NCI-H2029 treated with DMSO at 0.1 percent for 48 hours (cell line): ENCODE data around the gene DOK4.
"Not testable (repeated sequence)": the region's sequence is repeated elsewhere in the genome, so short reads cannot be mapped to it uniquely, and the experiment has no call there.

Experiments used
- DNase-seq: peaks from one replicate; lab custom pipeline; 2025; lab: John Stamatoyannopoulos, UW

Gene DOK4

DNA sequence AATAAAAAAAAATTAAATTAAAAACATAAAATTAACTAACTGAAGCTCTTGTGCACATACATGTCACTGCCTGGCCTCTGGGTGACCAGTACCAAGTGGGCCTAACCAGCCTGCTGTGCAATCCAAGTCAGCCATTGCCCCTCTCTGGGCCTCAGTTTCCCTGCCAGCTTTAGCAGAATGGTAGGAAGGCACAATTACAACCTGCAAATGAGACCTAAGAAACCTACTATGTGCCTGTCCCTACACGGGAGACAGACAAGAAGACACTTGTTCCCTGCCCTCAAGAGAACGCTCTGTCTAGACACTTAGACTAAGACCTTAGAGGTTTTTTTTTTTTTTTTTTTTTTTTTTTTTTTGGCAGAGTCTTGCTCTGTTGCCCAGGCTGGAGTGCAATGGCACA is 40.8 kb downstream of the DOK4 start:
- no peak for DNase-seq

DNA sequence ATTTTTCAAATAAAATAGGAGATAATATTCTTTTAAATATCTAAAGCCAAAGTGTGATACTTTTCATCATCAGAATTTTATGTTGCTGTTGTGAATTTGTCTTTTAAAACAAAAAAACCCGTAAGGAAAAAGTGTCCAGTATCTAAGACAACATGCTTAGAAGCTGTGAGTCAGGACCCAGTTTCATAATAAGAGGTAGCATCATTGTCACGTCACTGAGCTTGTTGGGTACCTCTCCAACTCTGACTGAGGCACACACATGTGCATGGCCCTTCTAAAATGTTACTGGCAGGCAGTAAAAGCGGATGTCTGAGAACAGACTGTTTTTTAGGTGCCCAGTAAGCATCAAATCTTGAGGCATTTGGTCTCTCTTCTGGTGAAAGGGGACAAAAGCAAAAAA is 41.6 kb downstream of the DOK4 start:
- DNase-seq: no peak

DNA sequence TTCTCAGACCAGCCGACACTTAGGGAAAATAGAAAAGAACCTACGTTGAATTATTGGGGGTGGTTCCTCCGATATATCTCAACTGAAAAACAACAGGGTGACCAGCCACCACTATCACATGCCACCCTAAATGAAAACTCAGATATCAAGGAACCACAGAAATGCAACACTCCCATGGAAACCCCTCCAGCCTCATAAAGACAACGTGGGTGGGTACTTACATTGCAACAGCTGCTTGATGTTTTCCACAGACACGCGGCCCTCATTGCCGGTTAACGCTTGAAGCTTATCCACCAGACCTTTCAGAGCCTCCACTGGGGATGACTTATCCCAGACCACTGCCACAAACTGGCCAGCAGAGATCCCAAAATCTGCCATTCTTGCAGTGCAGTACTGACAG is 45.7 kb downstream of the DOK4 start:
- DNase-seq: not testable (repeated sequence)

GRCh38 chr16:57439947-57440346 is 46.3 kb downstream of the DOK4 start:
- DNase-seq: not testable (repeated sequence)

DNA sequence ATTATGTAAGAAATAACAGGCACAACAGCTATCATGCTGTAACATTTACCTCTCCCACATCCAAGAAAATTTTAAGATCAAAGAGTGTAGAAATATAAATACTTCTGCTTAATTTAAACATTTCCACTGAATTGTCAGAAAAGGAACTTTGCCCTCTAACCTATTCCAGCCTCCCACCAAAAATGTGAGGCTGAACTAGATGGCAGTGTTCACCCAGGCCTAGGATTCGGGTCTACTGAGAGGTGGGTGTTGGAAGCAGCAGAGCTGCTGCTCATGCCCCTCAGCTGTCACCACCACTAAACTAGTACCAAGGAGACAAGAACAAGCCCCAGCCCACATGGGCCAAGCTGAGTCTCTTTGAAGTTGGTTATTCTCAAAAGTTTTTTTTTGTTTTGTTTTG is 50.5 kb downstream of the DOK4 start:
- DNase-seq: no peak

DNA sequence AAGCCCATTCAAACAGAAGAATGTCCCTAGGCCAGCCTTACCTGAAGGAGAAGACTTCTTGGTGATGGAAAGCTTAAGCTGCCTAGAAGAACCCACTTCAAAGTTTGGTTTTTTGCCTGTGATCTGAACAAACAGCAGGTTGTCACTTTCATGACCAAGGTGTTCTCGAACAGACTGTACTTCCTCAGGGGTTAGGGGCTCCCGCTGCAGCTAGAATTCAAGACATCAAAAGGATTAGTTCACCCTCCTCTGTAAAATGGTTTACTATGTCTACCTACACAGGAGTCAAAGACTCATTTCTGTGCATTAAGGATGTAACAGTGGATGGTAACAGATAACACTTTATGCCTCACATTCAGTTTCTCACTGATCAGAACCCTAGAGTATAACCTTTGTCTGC is 52.3 kb downstream of the DOK4 start:
- DNase-seq: no peak

- DNase-seq: no peak
Observed at GRCh38 chr16:57432989-57433388, 53.3 kb downstream of the DOK4 start.

DNA sequence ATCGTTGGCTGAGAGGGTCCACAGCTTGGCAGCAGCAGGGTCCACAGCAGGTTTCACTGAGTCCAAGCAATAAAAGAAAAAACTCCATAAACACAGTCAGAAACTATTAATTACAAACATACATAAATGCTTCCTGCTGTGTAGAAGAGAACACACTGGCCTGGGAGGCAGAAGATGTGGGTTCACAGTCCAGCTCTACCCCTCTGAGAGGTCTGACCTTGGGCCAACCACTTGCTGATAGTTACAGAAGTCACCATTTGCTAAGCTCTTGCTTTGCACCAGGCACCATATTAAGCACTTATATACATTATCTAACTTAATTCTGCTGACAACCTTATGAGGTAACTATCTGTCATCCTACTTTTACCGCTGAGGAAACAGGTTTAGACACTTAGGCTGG is 53.8 kb downstream of the DOK4 start:
- DNase-seq: no peak

DNA sequence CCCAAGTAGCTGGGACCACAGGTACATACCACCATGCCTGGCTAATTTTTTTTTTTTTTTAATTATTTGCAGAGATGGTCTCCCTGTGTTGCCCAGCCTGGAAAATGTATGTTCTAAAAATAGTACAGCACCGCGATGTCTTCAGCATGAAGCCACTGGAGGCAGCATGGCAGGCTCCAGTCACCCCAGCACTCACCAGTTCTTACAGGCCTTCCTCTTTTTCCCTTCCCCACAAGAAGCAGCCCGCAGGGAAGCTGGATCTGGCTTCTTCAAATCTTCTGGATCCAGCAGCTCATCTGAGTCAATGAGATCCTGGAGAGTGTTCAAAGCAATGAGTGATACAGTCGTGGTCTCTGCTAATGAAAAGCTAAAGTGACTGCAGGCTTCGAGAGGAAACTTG is 55.3 kb downstream of the DOK4 start:
- DNase-seq: no peak

GRCh38 chr16:57427824-57428223 is 58.5 kb downstream of the DOK4 start:
- no peak for DNase-seq

GRCh38 chr16:57427307-57427706 is 59.0 kb downstream of the DOK4 start:
- no peak for DNase-seq

- DNase-seq: no peak
Observed at GRCh38 chr16:57426356-57426755, 59.9 kb downstream of the DOK4 start.

DNA sequence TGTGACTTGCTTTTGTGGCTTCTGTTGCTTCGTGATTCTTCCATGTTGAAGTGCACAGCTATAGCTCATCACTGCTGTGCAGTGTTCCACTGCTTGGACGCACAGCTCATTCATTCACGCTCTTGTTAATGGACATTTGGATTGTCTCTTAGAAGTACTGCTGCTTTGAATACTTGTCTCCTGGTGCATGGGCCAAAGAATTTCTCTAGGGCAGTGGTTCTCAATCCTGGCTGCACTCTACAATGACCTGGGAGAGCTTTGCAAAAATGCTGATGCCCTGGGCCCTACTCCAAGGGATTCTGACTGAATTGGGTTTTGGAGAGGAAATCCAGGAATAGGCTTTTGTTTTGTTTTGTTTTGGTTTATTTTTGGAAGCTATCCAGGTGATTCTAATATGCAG is 61.7 kb downstream of the DOK4 start:
- DNase-seq: no peak

- no peak for DNase-seq
Observed at GRCh38 chr16:57423152-57423551, 63.1 kb downstream of the DOK4 start.

DNA sequence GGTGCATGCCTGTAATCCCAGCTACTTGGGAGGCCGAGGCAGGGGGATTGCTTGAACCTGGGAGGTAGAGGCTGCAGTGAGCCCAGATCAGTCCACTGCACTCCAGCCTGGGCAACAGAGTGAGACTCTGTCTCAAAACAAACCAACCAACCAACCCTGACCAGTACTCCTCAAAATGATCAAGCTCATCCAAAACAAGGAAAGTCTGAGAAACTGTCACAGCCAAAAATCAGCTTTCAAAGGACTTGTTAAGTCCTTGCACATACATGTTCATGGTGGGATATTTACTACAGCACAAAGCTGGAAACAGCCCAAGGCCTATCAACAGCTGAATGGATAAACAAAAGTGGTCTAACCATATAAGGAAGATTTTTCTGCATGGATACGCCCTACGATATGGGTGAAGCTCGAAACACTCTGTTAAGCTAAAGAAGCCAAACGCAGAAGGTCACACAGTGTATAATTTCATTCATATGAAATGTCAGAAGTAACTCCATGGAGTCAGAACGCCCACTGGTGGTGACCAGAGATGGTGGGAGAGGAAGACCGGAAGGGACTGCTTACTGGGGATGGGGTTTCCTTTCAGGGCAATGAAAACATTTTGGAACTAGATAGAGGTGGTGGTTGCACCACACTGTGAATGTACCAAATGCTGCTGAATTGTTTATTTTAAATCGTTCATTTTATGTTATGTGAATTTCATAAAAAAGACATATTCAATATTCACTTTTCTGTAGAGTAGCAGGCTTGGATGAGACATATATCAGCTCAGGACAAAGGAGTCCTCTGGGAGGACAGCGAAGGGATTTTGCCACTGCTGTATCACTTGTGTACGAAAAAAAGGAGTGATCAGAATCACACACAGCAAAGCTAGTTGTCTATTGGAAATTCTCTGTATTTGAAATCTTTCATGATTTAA is 64.0 kb downstream of the DOK4 start:
- no peak for DNase-seq
